Hepatocyte (in vitro differentiated cells): ENCODE data around the gene REXO1.

Source experiments
- CTCF ChIP-seq: fragments of 200-600 bp; sonication (generic); IDR thresholded peaks from 2 replicates; pipeline ENCODE4 v1.5.1; 2016; ENCODE audit warnings: antibody characterized with exemption, mild to moderate bottlenecking; ENCODE audit not compliant: poor library complexity
- EZH2 ChIP-seq: fragments of 200-600 bp; sonication (generic); IDR thresholded peaks from 2 replicates; pipeline ENCODE4 v1.6.1; 2016; ENCODE audit warnings: antibody characterized with exemption, mild to moderate bottlenecking, borderline replicate concordance
- EZH2phosphoT487 ChIP-seq: fragments of 200-600 bp; sonication (generic); IDR thresholded peaks from one replicate; pipeline ENCODE4 v1.6.1; 2018; ENCODE audit warnings: antibody characterized with exemption, mild to moderate bottlenecking, low read depth, moderate library complexity; ENCODE audit not compliant: unreplicated experiment, severe bottlenecking

GRCh38 chr19:1785310-1785709 lies 63.0 kb downstream of the REXO1 start:
- TF ChIP-seq CTCF, result no peak
- no peak for TF ChIP-seq EZH2
- TF ChIP-seq EZH2phosphoT487, result no peak
